Measurements from ENCODE around the gene PLEKHA6. TPM values are rescaled to one million over a fixed set of nuclear protein-coding genes. Genes with fewer than 3 reads are reported as not detected.

Gene PLEKHA6
- total RNA-seq, 2 donors from 2014 or later = 24.5 to 49.3 TPM

GRCh38 chr1:204275695-204276370 is 83.9 kb downstream of the PLEKHA6 start:
- H3K27ac ChIP-seq = no peak overlapping the region
- no peak overlapping the region for H3K4me3 ChIP-seq
- TF ChIP-seq CTCF (IDR thresholded peaks at IDR 0.05) (no peak), POLR2AphosphoS5 (IDR thresholded peaks at IDR 0.05) (no peak), POLR2A (IDR thresholded peaks at IDR 0.05) (no peak)
- no peaks in the 10 kb centered on the region for H3K36me3 ChIP-seq
- intact Hi-C loops (cut with DNase I) = no loop called here
- H3K9me3 ChIP-seq = no peaks in the 10 kb centered on the region
- H3K4me1 ChIP-seq (replicated peaks) = no peaks in the 10 kb centered on the region
- no peaks in the 10 kb centered on the region for H3K27me3 ChIP-seq (replicated peaks; ENCODE audit: insufficient read depth)
- 71% methylated on average over 9 of the region's 9 CpGs for WGBS
- DNase-seq (ENCODE audit: low spot score) = no peak

GRCh38 chr1:204274446-204274845 is 85.3 kb downstream of the PLEKHA6 start:
- DNase-seq (ENCODE audit: low spot score) = no peak
- Histone ChIP-seq H3K4me3 (no peak overlapping the region), H3K27me3 (replicated peaks; ENCODE audit: insufficient read depth) (no peaks in the 10 kb centered on the region), H3K36me3 (no peaks in the 10 kb centered on the region), H3K9me3 (no peaks in the 10 kb centered on the region), H3K27ac (no peak overlapping the region), H3K4me1 (replicated peaks) (no peaks in the 10 kb centered on the region)
- no peak for TF ChIP-seq POLR2AphosphoS5 (IDR thresholded peaks at IDR 0.05)
- TF ChIP-seq CTCF (IDR thresholded peaks at IDR 0.05) = no peak
- TF ChIP-seq POLR2A (IDR thresholded peaks at IDR 0.05) = no peak
- 93% methylated on average over 2 of the region's 2 CpGs for WGBS
- intact Hi-C loops (cut with DNase I) = no loop called here

- Histone ChIP-seq H3K4me3 (no peak overlapping the region), H3K36me3 (no peaks in the 10 kb centered on the region), H3K27ac (no peak overlapping the region), H3K9me3 (no peaks in the 10 kb centered on the region), H3K27me3 (replicated peaks; ENCODE audit: insufficient read depth) (no peaks in the 10 kb centered on the region), H3K4me1 (replicated peaks) (no peaks in the 10 kb centered on the region)
- TF ChIP-seq POLR2A (IDR thresholded peaks at IDR 0.05) (no peak), POLR2AphosphoS5 (IDR thresholded peaks at IDR 0.05) (no peak), CTCF (IDR thresholded peaks at IDR 0.05) (no peak)
- WGBS = 48% methylated on average over 1 of the region's 1 CpG
- no peak for DNase-seq (ENCODE audit: low spot score)
- intact Hi-C loops (cut with DNase I) = no loop called here
Observed at GRCh38 chr1:204272505-204272904, 87.2 kb downstream of the PLEKHA6 start.

GRCh38 chr1:204271970-204272369 is 87.8 kb downstream of the PLEKHA6 start:
- H3K4me1 ChIP-seq (replicated peaks) = no peaks in the 10 kb centered on the region
- no peak overlapping the region for H3K27ac ChIP-seq
- no peaks in the 10 kb centered on the region for H3K27me3 ChIP-seq (replicated peaks; ENCODE audit: insufficient read depth)
- DNase-seq (ENCODE audit: low spot score) = no peak
- no peaks in the 10 kb centered on the region for H3K9me3 ChIP-seq
- H3K36me3 ChIP-seq = no peaks in the 10 kb centered on the region
- intact Hi-C loops (cut with DNase I) = no loop called here
- 81% methylated on average over 6 of the region's 6 CpGs for WGBS
- H3K4me3 ChIP-seq = no peak overlapping the region
- TF ChIP-seq POLR2A (IDR thresholded peaks at IDR 0.05) (no peak), CTCF (IDR thresholded peaks at IDR 0.05) (no peak), POLR2AphosphoS5 (IDR thresholded peaks at IDR 0.05) (no peak)

DNA sequence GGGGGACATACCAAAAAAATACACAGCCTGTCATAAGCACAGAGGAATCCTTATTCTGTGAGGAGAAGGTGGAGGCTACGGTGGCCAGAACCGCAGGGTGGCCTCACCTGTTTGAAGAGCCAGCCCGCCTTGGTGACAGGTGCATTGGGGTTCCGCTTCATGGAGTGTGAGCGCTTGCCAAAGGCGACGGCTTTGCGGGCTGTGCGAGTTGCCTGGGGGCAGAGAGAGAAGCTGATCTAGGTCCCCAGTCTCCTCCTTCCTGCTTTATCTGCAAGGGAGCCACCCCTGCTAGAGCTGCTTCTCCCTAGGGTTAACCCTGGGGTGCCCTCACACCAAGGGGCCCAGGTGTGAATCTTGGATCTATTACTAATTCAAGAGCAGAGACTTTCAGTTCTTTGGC is 91.6 kb downstream of the PLEKHA6 start:
- TF ChIP-seq CTCF (IDR thresholded peaks at IDR 0.05) = no peak
- no peak for TF ChIP-seq POLR2AphosphoS5 (IDR thresholded peaks at IDR 0.05)
- TF ChIP-seq POLR2A (IDR thresholded peaks at IDR 0.05) = no peak
- no peak overlapping the region for H3K27ac ChIP-seq
- 66% methylated on average over 9 of the region's 9 CpGs for WGBS

More for the DNA sequence above, 91.6 kb downstream of the PLEKHA6 start:
- Histone ChIP-seq H3K9me3 (no peaks in the 10 kb centered on the region), H3K36me3 (no peaks in the 10 kb centered on the region), H3K27me3 (replicated peaks; ENCODE audit: insufficient read depth) (no peaks in the 10 kb centered on the region), H3K4me3 (no peak overlapping the region), H3K4me1 (replicated peaks) (no peaks in the 10 kb centered on the region)
- intact Hi-C loops (cut with DNase I) = no loop called here
- DNase-seq (ENCODE audit: low spot score) = no peak

All from prostate gland (tissue), 2 donors.